Glomerular visceral epithelial cell (primary cell): Measurements from ENCODE around the gene MPP7.
"Not testable (repeated sequence)": the region's sequence is repeated elsewhere in the genome, so short reads cannot be mapped to it uniquely, and the experiment has no call there.

Experiments used
- DNase-seq: peaks from one replicate; pipeline ENCODE4 v3.0.0-alpha.2; 2016; ENCODE audit errors: extremely low spot score

The MPP7 gene

GRCh38 chr10:28302638-28303488, at the start of gene MPP7:
TSS of gene MPP7 (minus strand) at chr10:28303064. CDS start at chr10:28238604, 64,460 bp downstream.
- DNase-seq, result peak; percentile 98

GRCh38 chr10:28349892-28350291, 47.0 kb upstream of the MPP7 start:
- no peak for DNase-seq

GRCh38 chr10:28343987-28344895, 41.4 kb upstream of the MPP7 start:
- DNase-seq, result no peak

- DNase-seq, result no peak
These were observed 40.4 kb upstream of the MPP7 start for GRCh38 chr10:28343252-28343651.

- not testable (repeated sequence) for DNase-seq
These were observed 38.8 kb upstream of the MPP7 start for GRCh38 chr10:28341679-28342078.

- no peak for DNase-seq
These were observed 29.9 kb upstream of the MPP7 start for GRCh38 chr10:28332726-28333125.

- DNase-seq, result peak; percentile 33
These were observed 29.0 kb upstream of the MPP7 start for GRCh38 chr10:28331841-28332240.

- no peak for DNase-seq
These were observed 28.2 kb upstream of the MPP7 start for GRCh38 chr10:28331066-28331465.

- no peak for DNase-seq
These were observed 25.5 kb upstream of the MPP7 start for GRCh38 chr10:28328346-28328745.

GRCh38 chr10:28327491-28327880, 24.6 kb upstream of the MPP7 start:
- no peak for DNase-seq

- no peak for DNase-seq
These were observed 23.9 kb upstream of the MPP7 start for GRCh38 chr10:28326516-28327490.

- DNase-seq, result no peak
These were observed 17.9 kb upstream of the MPP7 start for GRCh38 chr10:28320799-28321198.

- no peak for DNase-seq
These were observed 17.2 kb upstream of the MPP7 start for GRCh38 chr10:28320090-28320489.

GRCh38 chr10:28319061-28319460, 16.2 kb upstream of the MPP7 start:
- not testable (repeated sequence) for DNase-seq

GRCh38 chr10:28318626-28319025, 15.8 kb upstream of the MPP7 start:
- no peak for DNase-seq

GRCh38 chr10:28317760-28318159, 14.9 kb upstream of the MPP7 start:
- no peak for DNase-seq

- DNase-seq, result no peak
These were observed 13.8 kb upstream of the MPP7 start for GRCh38 chr10:28316696-28317095.

GRCh38 chr10:28315140-28315539, 12.3 kb upstream of the MPP7 start:
- DNase-seq, result no peak

- no peak for DNase-seq
These were observed 11.3 kb upstream of the MPP7 start for GRCh38 chr10:28314211-28314610.

- DNase-seq, result no peak
These were observed 9.7 kb upstream of the MPP7 start for GRCh38 chr10:28312572-28312971.

- no peak for DNase-seq
These were observed 8.2 kb upstream of the MPP7 start for GRCh38 chr10:28311104-28311503.
